PC-9 (cell line): Measurements from ENCODE around the gene LRRC4C.

Experiments used
- CTCF ChIP-seq: fragments of 200-600 bp; sonication (generic); conservative IDR thresholded peaks from 2 replicates; pipeline ENCODE4 v1.6.1; 2017; ENCODE audit warnings: mixed run types, antibody characterized with exemption, mild to moderate bottlenecking, moderate library complexity
- EZH2 ChIP-seq: fragments of 200-600 bp; sonication (generic); IDR thresholded peaks from 2 replicates; pipeline ENCODE4 v1.8.0; 2017; ENCODE audit warnings: antibody characterized with exemption, low read depth

DNA sequence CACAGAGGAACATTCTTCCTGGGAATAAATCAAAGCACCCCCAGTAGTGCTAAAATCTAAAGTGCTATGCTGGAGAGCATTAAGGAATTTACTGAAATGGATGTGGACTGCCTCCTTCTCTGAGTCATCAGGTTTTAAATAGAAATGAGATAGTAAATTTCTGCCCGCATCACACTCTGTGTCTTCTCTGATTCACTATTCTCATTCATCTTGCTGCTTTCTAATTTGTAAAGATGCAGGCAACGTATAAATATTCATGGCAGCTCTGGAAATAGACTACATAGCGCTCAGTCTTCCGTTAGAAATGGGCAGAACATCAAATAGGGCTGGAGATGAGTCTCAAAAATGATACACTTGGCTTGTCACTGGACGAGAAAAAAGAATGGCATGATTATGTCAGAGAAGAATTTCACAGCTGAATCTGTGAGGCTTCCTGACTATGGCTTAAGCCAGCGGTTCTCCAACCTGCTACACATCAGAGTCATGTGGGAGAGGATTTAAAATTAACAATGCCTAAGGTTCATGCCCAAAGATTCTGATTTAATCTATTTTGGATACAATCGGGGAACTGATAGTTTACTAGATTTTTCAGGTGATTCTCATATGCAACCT is 178.2 kb downstream of the LRRC4C start:
- TF ChIP-seq CTCF: no peak
- TF ChIP-seq EZH2: no peak
